Stimulated activated effector memory CD8-positive, alpha-beta T cell treated with anti-CD3 and anti-CD28 coated beads, Interleukin-12 subunit alpha, Interleukin-12 subunit beta, amount 100 ng/mL, for 72 hours (primary cell): ENCODE measurements around the gene ABL1.
A peak's percentile ranks its signal among the peaks of the same experiment; 100 is the strongest.

Source experiments
- ATAC-seq: fragments of 150-1000 bp; cut with Tn5 transposase; 2 replicates; pipeline ENCODE4 v1.10.0; 2021
- DNase-seq, 2 donors: peaks; one replicate each; pipeline ENCODE4 v3.0.0; 2021 to 2022; ENCODE audit warnings: low spot score in 2 of 2
- H3K27ac Mint-ChIP-seq: one replicate; pipeline ENCODE4 v1.8.0; 2022; ENCODE audit warnings: mild to moderate bottlenecking, mixed read lengths
- H3K36me3 Mint-ChIP-seq: one replicate; pipeline ENCODE4 v1.8.0; 2022; ENCODE audit warnings: mild to moderate bottlenecking, mixed read lengths
- H3K4me1 Mint-ChIP-seq: one replicate; pipeline ENCODE4 v1.8.0; 2022; ENCODE audit warnings: mixed read lengths
- H3K4me3 Mint-ChIP-seq: one replicate; pipeline ENCODE4 v1.8.0; 2022; ENCODE audit warnings: mild to moderate bottlenecking, mixed read lengths
- H3K9me3 Mint-ChIP-seq: one replicate; pipeline ENCODE4 v1.8.0; 2022; ENCODE audit warnings: mixed read lengths

Gene ABL1

DNA sequence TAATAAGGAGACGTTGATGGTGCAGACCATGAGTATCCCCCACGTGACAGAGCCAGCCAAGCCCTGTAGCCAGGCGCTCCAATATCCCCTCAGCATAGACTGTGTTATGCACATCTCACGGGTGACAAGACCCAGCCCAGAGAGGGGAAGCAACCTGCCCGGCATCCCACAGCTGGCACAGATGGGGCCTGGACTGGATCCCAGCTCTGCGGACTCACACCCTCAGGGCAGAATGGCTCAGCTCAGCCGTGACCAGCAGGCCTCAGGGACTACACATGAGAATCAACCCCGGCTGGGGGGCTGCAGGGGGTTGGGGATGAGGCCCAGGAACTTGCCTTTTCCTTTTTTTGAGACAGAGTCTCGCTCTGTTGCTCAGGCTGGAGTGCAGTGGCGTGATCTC is 92.3 kb downstream of the ABL1 start:
- H3K27ac Mint-ChIP-seq: no peak overlapping the region
- H3K36me3 Mint-ChIP-seq: peaks cover 6% of the 10 kb centered on the region
- H3K4me1 Mint-ChIP-seq: no peaks in the 10 kb centered on the region
- ATAC-seq: no peak
- H3K4me3 Mint-ChIP-seq: no peak overlapping the region
- H3K9me3 Mint-ChIP-seq: no peaks in the 10 kb centered on the region
- no peak for DNase-seq

GRCh38 chr9:130927995-130928900 is 93.2 kb downstream of the ABL1 start:
- Mint-ChIP-seq H3K4me3 (no peak overlapping the region), H3K36me3 (peaks cover 6% of the 10 kb centered on the region), H3K9me3 (no peaks in the 10 kb centered on the region), H3K27ac (no peak overlapping the region), H3K4me1 (no peaks in the 10 kb centered on the region)
- DNase-seq: no peak
- peak; percentile 32 for ATAC-seq

- no peaks in the 10 kb centered on the region for H3K9me3 Mint-ChIP-seq
- DNase-seq (no peak), ATAC-seq (no peak)
- H3K36me3 Mint-ChIP-seq: peaks cover 6% of the 10 kb centered on the region
- no peak overlapping the region for H3K27ac Mint-ChIP-seq
- H3K4me3 Mint-ChIP-seq: no peak overlapping the region
- H3K4me1 Mint-ChIP-seq: no peaks in the 10 kb centered on the region
Observed at GRCh38 chr9:130929571-130930038, 94.6 kb downstream of the ABL1 start.

- peaks cover 6% of the 10 kb centered on the region for H3K36me3 Mint-ChIP-seq
- H3K9me3 Mint-ChIP-seq: no peaks in the 10 kb centered on the region
- no peaks in the 10 kb centered on the region for H3K4me1 Mint-ChIP-seq
- H3K27ac Mint-ChIP-seq: no peak overlapping the region
- DNase-seq: no peak
- no peak for ATAC-seq
- no peak overlapping the region for H3K4me3 Mint-ChIP-seq
Observed at GRCh38 chr9:130930132-130930803, 95.2 kb downstream of the ABL1 start.

GRCh38 chr9:130930804-130931349 is 95.8 kb downstream of the ABL1 start:
- Mint-ChIP-seq H3K9me3 (no peaks in the 10 kb centered on the region), H3K27ac (no peak overlapping the region), H3K4me1 (no peaks in the 10 kb centered on the region), H3K4me3 (no peak overlapping the region), H3K36me3 (peaks cover 6% of the 10 kb centered on the region)
- DNase-seq (no peak), ATAC-seq (no peak)

DNA sequence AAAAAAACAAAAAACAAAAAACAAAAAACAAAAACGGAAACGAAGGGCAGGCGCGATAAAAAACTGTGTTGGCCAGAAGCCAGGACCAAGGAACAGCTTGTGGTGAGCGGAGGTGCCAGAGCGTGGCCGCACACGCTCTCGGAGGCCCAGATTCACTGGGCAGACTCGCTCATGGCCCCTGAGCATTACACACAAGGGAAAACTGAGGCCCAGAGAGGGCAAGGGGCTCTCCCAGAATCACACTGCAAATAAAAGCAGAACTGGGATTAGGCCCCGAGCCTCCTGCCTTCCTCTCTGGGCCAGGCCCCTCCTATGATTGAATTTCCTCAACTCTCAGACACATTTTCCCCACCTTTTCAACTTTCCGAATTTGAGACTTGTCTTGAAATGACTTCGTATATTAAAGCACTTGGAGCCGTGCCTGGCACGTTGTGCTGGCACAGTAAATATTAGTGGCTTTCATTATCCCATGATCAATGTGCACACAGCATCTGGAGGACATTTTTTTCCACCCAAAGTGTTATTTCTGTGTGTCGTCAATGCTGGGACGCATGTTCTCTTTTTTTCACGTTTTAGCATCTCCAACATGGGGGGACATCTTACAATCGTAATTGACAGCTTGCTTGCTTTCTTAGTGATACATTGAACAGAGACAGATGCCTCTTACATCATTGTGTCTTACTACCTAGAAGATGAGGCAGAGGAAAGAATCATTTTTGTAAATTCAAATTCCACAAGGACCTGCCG is 96.6 kb downstream of the ABL1 start:
- no peak overlapping the region for H3K4me3 Mint-ChIP-seq
- peaks cover 6% of the 10 kb centered on the region for H3K36me3 Mint-ChIP-seq
- no peak overlapping the region for H3K27ac Mint-ChIP-seq
- no peak for ATAC-seq
- H3K9me3 Mint-ChIP-seq: no peaks in the 10 kb centered on the region
- H3K4me1 Mint-ChIP-seq: no peaks in the 10 kb centered on the region
- DNase-seq: no peak

DNA sequence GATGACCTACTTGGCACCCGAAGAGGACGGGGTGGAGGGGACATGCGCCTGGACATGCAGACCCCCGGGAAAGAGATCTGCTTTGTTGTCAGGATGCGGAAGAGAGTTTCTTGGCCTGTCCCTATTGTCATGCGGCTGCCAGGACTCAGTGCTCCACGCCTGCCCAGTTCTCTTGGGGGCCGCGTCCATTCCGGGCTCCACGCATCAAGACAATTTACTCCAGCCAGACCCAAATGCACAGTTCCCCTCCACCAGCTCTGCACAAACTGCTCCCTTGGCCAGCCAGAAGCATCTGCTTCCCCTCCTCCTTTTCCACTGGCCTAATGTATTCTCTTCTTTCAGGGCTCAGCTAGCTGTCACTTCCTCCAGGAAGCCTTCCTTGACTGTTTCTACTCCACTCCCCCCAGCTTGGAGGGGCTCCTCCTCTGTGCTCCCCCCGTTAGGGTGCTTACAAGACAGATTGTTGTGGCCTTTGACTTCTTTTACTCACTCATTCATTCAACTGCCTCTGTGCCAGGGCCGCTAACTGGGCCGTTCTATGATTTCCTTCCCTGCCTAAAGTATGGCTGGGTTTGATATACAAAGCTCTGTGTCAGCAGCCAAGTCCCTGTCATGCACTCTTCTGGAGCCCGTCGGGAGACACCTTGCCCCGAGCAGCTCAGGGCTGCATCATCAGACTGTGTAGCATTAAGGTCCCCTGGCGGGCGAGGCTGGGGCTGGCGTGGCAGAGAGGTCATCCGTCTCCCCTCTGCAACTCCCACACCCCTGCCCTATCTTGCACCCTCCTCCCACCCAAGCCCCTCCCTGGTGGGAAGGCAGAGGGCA is 97.4 kb downstream of the ABL1 start:
- H3K36me3 Mint-ChIP-seq: peaks cover 6% of the 10 kb centered on the region
- H3K4me3 Mint-ChIP-seq: no peak overlapping the region
- no peak overlapping the region for H3K27ac Mint-ChIP-seq
- H3K9me3 Mint-ChIP-seq: no peaks in the 10 kb centered on the region
- ATAC-seq: no peak
- H3K4me1 Mint-ChIP-seq: no peaks in the 10 kb centered on the region
- no peak for DNase-seq

DNA sequence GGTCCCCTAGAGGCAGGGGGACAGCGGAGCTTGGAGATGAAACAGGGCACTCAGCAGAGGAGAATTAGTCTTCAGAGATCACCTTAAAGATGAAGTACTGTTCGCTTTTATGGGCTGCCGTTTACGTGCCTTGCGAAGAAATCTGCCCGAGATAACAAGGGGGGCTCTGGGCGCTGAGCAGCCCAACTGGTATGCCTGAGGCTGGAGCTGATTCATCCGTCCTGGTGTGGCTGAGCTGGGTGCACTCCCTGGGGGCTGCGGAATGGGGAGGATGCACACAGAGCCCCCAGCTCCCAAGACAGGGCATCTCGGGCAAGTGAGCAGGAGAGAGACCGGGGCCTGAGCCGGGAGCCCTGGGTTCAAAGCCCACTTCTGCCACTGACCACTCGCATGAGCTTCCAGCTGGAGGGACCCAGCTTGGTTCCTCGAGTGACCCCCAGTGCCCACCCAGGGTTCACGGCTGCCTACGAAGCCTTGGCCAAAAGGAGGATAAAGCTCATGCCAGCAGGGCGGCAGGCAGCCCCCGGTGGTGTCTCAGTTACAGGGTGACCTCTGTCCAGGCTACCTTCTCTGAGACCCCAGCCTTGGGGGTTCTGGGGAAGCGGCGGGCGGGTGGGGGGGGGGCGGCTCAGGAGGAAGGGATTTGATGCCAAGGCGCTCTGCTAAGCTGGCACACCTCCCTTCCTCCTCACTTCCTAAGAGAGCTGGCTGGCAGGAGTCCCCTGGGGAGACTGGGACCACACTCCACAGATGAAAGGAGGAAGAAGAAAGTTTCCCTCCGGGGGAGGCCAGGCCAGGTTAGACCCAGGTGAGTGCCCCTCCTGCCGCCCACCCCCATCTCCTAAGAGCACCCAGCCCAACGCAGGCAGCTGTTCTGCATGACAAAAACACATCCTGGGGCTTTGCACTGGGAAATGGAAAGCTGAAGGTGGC is 98.3 kb downstream of the ABL1 start:
- DNase-seq (no peak), ATAC-seq (no peak)
- Mint-ChIP-seq H3K4me1 (no peaks in the 10 kb centered on the region), H3K27ac (no peak overlapping the region), H3K9me3 (no peaks in the 10 kb centered on the region), H3K4me3 (no peak overlapping the region), H3K36me3 (peaks cover 6% of the 10 kb centered on the region)

GRCh38 chr9:130934246-130934645 is 99.2 kb downstream of the ABL1 start:
- Mint-ChIP-seq H3K9me3 (no peaks in the 10 kb centered on the region), H3K4me1 (no peaks in the 10 kb centered on the region), H3K27ac (no peak overlapping the region), H3K4me3 (no peak overlapping the region), H3K36me3 (peaks cover 6% of the 10 kb centered on the region)
- no peak for ATAC-seq
- DNase-seq: no peak

GRCh38 chr9:130934702-130935647 is 99.9 kb downstream of the ABL1 start:
- Mint-ChIP-seq H3K9me3 (no peaks in the 10 kb centered on the region), H3K36me3 (peaks cover 6% of the 10 kb centered on the region), H3K27ac (no peak overlapping the region), H3K4me3 (no peak overlapping the region), H3K4me1 (no peaks in the 10 kb centered on the region)
- DNase-seq: no peak
- ATAC-seq: no peak

GRCh38 chr9:130935648-130936271 is 100.7 kb downstream of the ABL1 start:
- H3K27ac Mint-ChIP-seq: no peak overlapping the region
- DNase-seq (no peak), ATAC-seq (no peak)
- H3K9me3 Mint-ChIP-seq: no peaks in the 10 kb centered on the region
- no peak overlapping the region for H3K4me3 Mint-ChIP-seq
- peaks cover 5% of the 10 kb centered on the region for H3K4me1 Mint-ChIP-seq
- no peaks in the 10 kb centered on the region for H3K36me3 Mint-ChIP-seq

GRCh38 chr9:130936285-130937117 is 101.4 kb downstream of the ABL1 start:
- no peaks in the 10 kb centered on the region for H3K9me3 Mint-ChIP-seq
- ATAC-seq (no peak), DNase-seq (no peak)
- no peak overlapping the region for H3K4me3 Mint-ChIP-seq
- no peak overlapping the region for H3K27ac Mint-ChIP-seq
- no peaks in the 10 kb centered on the region for H3K36me3 Mint-ChIP-seq
- H3K4me1 Mint-ChIP-seq: peaks cover 9% of the 10 kb centered on the region
